22Rv1 (cell line): Measurements from ENCODE around the gene ANKRD65.

Source experiments
- CTCF ChIP-seq: fragments of 450-650 bp; IDR thresholded peaks from 2 replicates; pipeline ENCODE4 v1.5.1; 2017; ENCODE audit warnings: mild to moderate bottlenecking
- ZFX ChIP-seq: fragments of 450-650 bp; IDR thresholded peaks from 2 replicates; pipeline ENCODE4 v1.6.1; 2017; ENCODE audit warnings: antibody characterized with exemption, borderline replicate concordance

DNA sequence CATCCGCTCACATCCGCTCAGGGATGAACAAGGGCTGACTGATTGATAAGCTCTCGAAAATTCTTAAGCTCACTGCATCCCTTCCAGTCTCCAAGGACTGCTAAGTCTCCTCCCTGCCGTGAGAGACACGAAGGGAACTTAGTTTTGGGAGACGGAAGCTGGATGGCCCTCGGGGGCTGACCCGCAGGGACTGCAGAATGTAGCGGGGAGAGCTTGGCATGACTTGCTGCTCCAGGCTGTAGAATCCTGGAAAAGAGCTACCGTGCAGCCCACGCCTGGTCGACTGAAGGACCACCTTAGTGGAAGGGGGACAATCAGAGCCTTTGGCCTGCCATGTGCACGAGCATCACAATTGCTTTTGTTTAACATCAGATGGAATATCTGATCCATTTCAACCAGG lies 5.3 kb downstream of the ANKRD65 start:
- TF ChIP-seq CTCF (no peak), ZFX (no peak)
